Body of pancreas (tissue), 4 donors: Measurements from ENCODE around the gene GOT1.

ENCODE experiments used
- POLR2A ChIP-seq, 3 donors: fragments of 450-650 bp; IDR thresholded peaks; one replicate each; pipeline ENCODE4 v1.6.1; 2016; ENCODE audit warnings: antibody characterized with exemption in 3 of 3, mild to moderate bottlenecking in 2 of 3
- TF ChIP-seq, protein P1 (sequence below), 7 experiments: fragments of 450-650 bp in 4 of 7; fragments of 200-600 bp in 3 of 7; sonication (generic) in 3 of 7; IDR thresholded peaks; one replicate each; pipeline ENCODE4 v1.5.1; 2016 to 2019; ENCODE audit warnings: antibody characterized with exemption in 7 of 7

DNA sequence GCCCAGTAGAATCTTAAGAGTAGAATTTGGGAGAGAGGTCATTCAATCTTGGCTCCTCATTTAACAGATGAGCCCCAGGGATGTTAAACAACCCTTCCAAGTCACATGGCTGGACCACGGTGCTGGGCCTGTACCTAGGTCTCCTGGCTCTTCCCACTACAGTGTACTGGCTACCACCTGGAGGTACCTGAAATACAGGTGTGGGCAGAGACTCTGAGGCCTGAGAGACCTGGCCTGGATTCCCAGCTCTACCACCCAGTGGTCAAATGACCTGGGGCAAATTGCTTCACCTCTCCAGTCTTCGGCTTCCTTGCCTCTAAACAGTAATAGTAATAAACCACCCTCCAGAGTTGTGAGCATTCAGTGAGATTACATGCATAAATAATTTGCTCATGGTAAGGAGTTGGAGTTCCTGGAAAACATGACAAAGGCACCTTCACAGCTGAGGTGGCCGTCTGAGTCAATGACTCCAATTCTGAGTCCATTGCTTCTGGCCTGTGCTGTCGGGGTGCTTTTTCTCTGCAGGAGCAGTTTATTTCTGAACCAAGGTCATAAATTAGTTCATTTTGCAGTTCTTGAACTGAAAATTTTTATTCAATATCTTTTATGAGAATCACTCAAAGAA is 2.7 kb downstream of the GOT1 start:
- TF ChIP-seq POLR2A (IDR thresholded peaks at IDR 0.05): no peak
- TF ChIP-seq, protein P1, sequence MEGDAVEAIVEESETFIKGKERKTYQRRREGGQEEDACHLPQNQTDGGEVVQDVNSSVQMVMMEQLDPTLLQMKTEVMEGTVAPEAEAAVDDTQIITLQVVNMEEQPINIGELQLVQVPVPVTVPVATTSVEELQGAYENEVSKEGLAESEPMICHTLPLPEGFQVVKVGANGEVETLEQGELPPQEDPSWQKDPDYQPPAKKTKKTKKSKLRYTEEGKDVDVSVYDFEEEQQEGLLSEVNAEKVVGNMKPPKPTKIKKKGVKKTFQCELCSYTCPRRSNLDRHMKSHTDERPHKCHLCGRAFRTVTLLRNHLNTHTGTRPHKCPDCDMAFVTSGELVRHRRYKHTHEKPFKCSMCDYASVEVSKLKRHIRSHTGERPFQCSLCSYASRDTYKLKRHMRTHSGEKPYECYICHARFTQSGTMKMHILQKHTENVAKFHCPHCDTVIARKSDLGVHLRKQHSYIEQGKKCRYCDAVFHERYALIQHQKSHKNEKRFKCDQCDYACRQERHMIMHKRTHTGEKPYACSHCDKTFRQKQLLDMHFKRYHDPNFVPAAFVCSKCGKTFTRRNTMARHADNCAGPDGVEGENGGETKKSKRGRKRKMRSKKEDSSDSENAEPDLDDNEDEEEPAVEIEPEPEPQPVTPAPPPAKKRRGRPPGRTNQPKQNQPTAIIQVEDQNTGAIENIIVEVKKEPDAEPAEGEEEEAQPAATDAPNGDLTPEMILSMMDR (IDR thresholded peaks at IDR 0.05): no peak
